ENCODE data around the gene AKT1. TPM values are rescaled to one million over a fixed set of nuclear protein-coding genes. Genes with fewer than 3 reads are reported as not detected.

Gene AKT1
- 84.8 to 115 TPM (median 110 TPM) in 5 replicates for total RNA-seq (2022; extraction: Qiagen RNA extraction)

GRCh38 chr14:104794993-104795780 is at the start of gene AKT1:
AKT1 (minus strand) TSS chr14:104795748; CDS start chr14:104792643, 3,105 bp downstream.

GRCh38 chr14:104800771-104801519 is 5.4 kb upstream of the AKT1 start, which contains the start of gene ZBTB42:
ZBTB42 (plus strand) TSS chr14:104801101; CDS start chr14:104801198, 97 bp downstream.

GRCh38 chr14:104752735-104753527 is 42.6 kb downstream of the AKT1 start, which contains the start of gene SIVA1:
SIVA1 (plus strand) TSS chr14:104753147; CDS start chr14:104753202, 55 bp downstream.

GRCh38 chr14:104723651-104724406 is 71.7 kb downstream of the AKT1 start, which contains the start of gene ADSS1:
ADSS1 (plus strand) TSS chr14:104724229; CDS start chr14:104724271, 42 bp downstream.

Other genes with a start within 250 kb of the AKT1 start
- gene C14orf180, start 216.0 kb downstream of the AKT1 start, total RNA-seq (2022; extraction: Qiagen RNA extraction) = not detected in 5 replicates
- gene TMEM179, start 191.0 kb downstream of the AKT1 start, total RNA-seq (2022; extraction: Qiagen RNA extraction) = 0.21 to 0.32 TPM (median 0.28 TPM) in 5 replicates
- 85.3 to 150 TPM (median 145 TPM) in 5 replicates for gene INF2, start 106.1 kb downstream of the AKT1 start, total RNA-seq (2022; extraction: Qiagen RNA extraction)
- gene ADSS1, start 71.5 kb downstream of the AKT1 start, total RNA-seq (2022; extraction: Qiagen RNA extraction) = 5.6 to 8.9 TPM (median 6.6 TPM) in 5 replicates
- 120 to 223 TPM (median 214 TPM) in 5 replicates for gene SIVA1, start 42.6 kb downstream of the AKT1 start, total RNA-seq (2022; extraction: Qiagen RNA extraction)
- gene ZBTB42, start 5.4 kb upstream of the AKT1 start, total RNA-seq (2022; extraction: Qiagen RNA extraction) = 2.3 to 4.0 TPM (median 3.5 TPM) in 5 replicates
- 17.8 to 28.1 TPM (median 24.8 TPM) in 5 replicates for gene CEP170B, start 69.5 kb upstream of the AKT1 start, total RNA-seq (2022; extraction: Qiagen RNA extraction)
- gene PLD4, start 129.1 kb upstream of the AKT1 start, total RNA-seq (2022; extraction: Qiagen RNA extraction) = 0.06 to 0.12 TPM (median 0.06 TPM) in 4 of 5 replicates, not detected in the other
- gene AHNAK2, start 182.6 kb upstream of the AKT1 start, total RNA-seq (2022; extraction: Qiagen RNA extraction) = 182 to 238 TPM (median 196 TPM) in 5 replicates
- 16.2 to 18.0 TPM (median 17.4 TPM) in 5 replicates for gene CLBA1, start 190.0 kb upstream of the AKT1 start, total RNA-seq (2022; extraction: Qiagen RNA extraction)
- 45.2 to 56.6 TPM (median 54.3 TPM) in 5 replicates for gene CDCA4, start 225.3 kb upstream of the AKT1 start, total RNA-seq (2022; extraction: Qiagen RNA extraction)

Measured in A549 treated with CORT108297 at 1 μM for 4 hours (cell line).